Erythroblast (primary cell): ENCODE data around the gene EIPR1.

Experiments
- DNase-seq, 2 experiments: peaks; one replicate each; lab custom pipeline; 2025; lab: John Stamatoyannopoulos, UW
- GATA1 ChIP-seq: IDR thresholded peaks from 2 replicates; pipeline ENCODE4 v1.6.1; 2011; ENCODE audit warnings: low read depth, mild to moderate bottlenecking, control low read depth, low read length, moderate library complexity
- POLR2A ChIP-seq: IDR thresholded peaks from 2 replicates; pipeline ENCODE4 v1.6.1; 2011; ENCODE audit warnings: mild to moderate bottlenecking, low read length

The EIPR1 gene

GRCh38 chr2:3238951-3239841 lies 138.4 kb downstream of the EIPR1 start:
- DNase-seq: no peak
- TF ChIP-seq POLR2A (no peak), GATA1 (no peak)

- no peak for DNase-seq
- TF ChIP-seq POLR2A: no peak
- no peak for TF ChIP-seq GATA1
Measured at GRCh38 chr2:3236300-3237045, 141.1 kb downstream of the EIPR1 start.

GRCh38 chr2:3233877-3234276 lies 143.7 kb downstream of the EIPR1 start:
- no peak for DNase-seq
- TF ChIP-seq POLR2A (no peak), GATA1 (no peak)

- no peak for DNase-seq
- TF ChIP-seq POLR2A (no peak), GATA1 (no peak)
Measured at GRCh38 chr2:3229221-3229620, 148.4 kb downstream of the EIPR1 start.

GRCh38 chr2:3224681-3225080 lies 152.9 kb downstream of the EIPR1 start:
- DNase-seq: no peak

GRCh38 chr2:3223080-3223923 lies 154.3 kb downstream of the EIPR1 start:
- DNase-seq: no peak
- TF ChIP-seq GATA1: no peak
- TF ChIP-seq POLR2A: no peak

More at GRCh38 chr2:3224681-3225080, 152.9 kb downstream of the EIPR1 start:
- no peak for TF ChIP-seq GATA1
- TF ChIP-seq POLR2A: no peak

GRCh38 chr2:3222636-3223035 lies 155.0 kb downstream of the EIPR1 start:
- DNase-seq: peak in 1 of 2 experiments; percentile 6
- TF ChIP-seq GATA1: no peak
- TF ChIP-seq POLR2A: no peak

GRCh38 chr2:3219536-3219935 lies 158.1 kb downstream of the EIPR1 start:
- TF ChIP-seq GATA1: no peak
- no peak for TF ChIP-seq POLR2A
- no peak for DNase-seq

- no peak for DNase-seq
- no peak for TF ChIP-seq GATA1
- no peak for TF ChIP-seq POLR2A
Measured at GRCh38 chr2:3217646-3218045, 160.0 kb downstream of the EIPR1 start.

- no peak for TF ChIP-seq GATA1
- TF ChIP-seq POLR2A: no peak
- no peak for DNase-seq
Measured at GRCh38 chr2:3216841-3217495, 160.7 kb downstream of the EIPR1 start.

GRCh38 chr2:3214806-3215404 lies 162.7 kb downstream of the EIPR1 start:
- no peak for DNase-seq
- TF ChIP-seq POLR2A (no peak), GATA1 (no peak)

GRCh38 chr2:3214065-3214464 lies 163.6 kb downstream of the EIPR1 start:
- DNase-seq: no peak
- no peak for TF ChIP-seq GATA1
